Hepatocyte (in vitro differentiated cells): ENCODE results near the gene ATP9A. TPM values are rescaled to one million over a fixed set of nuclear protein-coding genes. Genes with fewer than 3 reads are reported as not detected.
"Not testable (repeated sequence)": the region's sequence is repeated elsewhere in the genome, so short reads cannot be mapped to it uniquely, and the experiment has no call there.

Experiments used
- DNase-seq: peaks from one replicate; pipeline ENCODE4 v3.0.0-alpha.2; 2016; ENCODE audit warnings: low spot score
- H2AFZ ChIP-seq: fragments of 200-600 bp; sonication (generic); 2 replicates; pipeline ENCODE4 v1.6.0; 2016; ENCODE audit warnings: antibody characterized with exemption, mild to moderate bottlenecking
- H3K27ac ChIP-seq: fragments of 200-600 bp; sonication (generic); 2 replicates; pipeline ENCODE4 v1.5.1; 2016; ENCODE audit warnings: mild to moderate bottlenecking
- H3K27me3 ChIP-seq: fragments of 200-600 bp; sonication (generic); 2 replicates; pipeline ENCODE4 v1.6.1; 2016
- H3K36me3 ChIP-seq: fragments of 200-600 bp; sonication (generic); replicated peaks from 2 replicates; pipeline ENCODE4 v1.5.1; 2016; ENCODE audit warnings: low read depth; ENCODE audit not compliant: insufficient read depth
- H3K4me1 ChIP-seq: fragments of 200-600 bp; sonication (generic); 2 replicates; pipeline ENCODE4 v1.5.1; 2016; ENCODE audit warnings: mild to moderate bottlenecking, moderate library complexity; ENCODE audit not compliant: insufficient read depth
- H3K4me2 ChIP-seq: fragments of 200-600 bp; sonication (generic); 2 replicates; pipeline ENCODE4 v1.6.0; 2016
- H3K4me3 ChIP-seq: fragments of 200-600 bp; sonication (generic); 2 replicates; pipeline ENCODE4 v1.5.1; 2016; ENCODE audit warnings: mild to moderate bottlenecking
- H3K79me2 ChIP-seq: fragments of 200-600 bp; sonication (generic); 2 replicates; pipeline ENCODE4 v1.6.0; 2017; ENCODE audit warnings: mild to moderate bottlenecking
- H3K9me2 ChIP-seq: fragments of 200-600 bp; sonication (generic); replicated peaks from 2 replicates; pipeline ENCODE4 v1.6.0; 2017; ENCODE audit warnings: mild to moderate bottlenecking; ENCODE audit not compliant: insufficient read depth
- H3K9me3 ChIP-seq: fragments of 200-600 bp; sonication (generic); 2 replicates; pipeline ENCODE4 v1.5.1; 2016; ENCODE audit warnings: low read depth, mild to moderate bottlenecking
- H4K20me1 ChIP-seq: fragments of 200-600 bp; sonication (generic); 2 replicates; pipeline ENCODE4 v1.6.0; 2016; ENCODE audit warnings: mild to moderate bottlenecking; ENCODE audit not compliant: insufficient read depth, poor library complexity, severe bottlenecking
- EZH2 ChIP-seq: fragments of 200-600 bp; sonication (generic); IDR thresholded peaks from 2 replicates; pipeline ENCODE4 v1.6.1; 2016; ENCODE audit warnings: antibody characterized with exemption, mild to moderate bottlenecking, borderline replicate concordance
- EZH2phosphoT487 ChIP-seq: fragments of 200-600 bp; sonication (generic); IDR thresholded peaks from one replicate; pipeline ENCODE4 v1.6.1; 2018; ENCODE audit warnings: antibody characterized with exemption, mild to moderate bottlenecking, low read depth, moderate library complexity; ENCODE audit not compliant: unreplicated experiment, severe bottlenecking
- WGBS: methylation state at CpG from one replicate; pipeline ENCODE4 v1.1.6; 2016; ENCODE audit warnings: low lambda C conversion rate; ENCODE audit errors: missing lambda C conversion rate; 5-methylcytosine and 5-hydroxymethylcytosine counted together
- polyA plus RNA-seq: library from polyadenylated mRNA; unstranded; fragments of >200 nt; fragmentation: Nextera tagmentation; extraction: Ambion mirVana; gene quantifications from 2 replicates; pipeline ENCODE4 v1.2.1, GENCODE V29; 2016
- total RNA-seq: library from RNA; depleted of rRNA; stranded (reverse); fragments of >200 nt; gene quantifications from 2 replicates; pipeline ENCODE4 v1.2.3, GENCODE V29; 2014
- TF ChIP-seq, protein P1 (sequence below): fragments of 200-600 bp; sonication (generic); IDR thresholded peaks from 2 replicates; pipeline ENCODE4 v1.5.1; 2016; ENCODE audit warnings: antibody characterized with exemption, mild to moderate bottlenecking; ENCODE audit not compliant: poor library complexity

ATP9A gene
- 26.5 and 28.1 TPM in 2 replicates for total RNA-seq
- 9.3 and 12.1 TPM in 2 replicates for polyA plus RNA-seq

DNA sequence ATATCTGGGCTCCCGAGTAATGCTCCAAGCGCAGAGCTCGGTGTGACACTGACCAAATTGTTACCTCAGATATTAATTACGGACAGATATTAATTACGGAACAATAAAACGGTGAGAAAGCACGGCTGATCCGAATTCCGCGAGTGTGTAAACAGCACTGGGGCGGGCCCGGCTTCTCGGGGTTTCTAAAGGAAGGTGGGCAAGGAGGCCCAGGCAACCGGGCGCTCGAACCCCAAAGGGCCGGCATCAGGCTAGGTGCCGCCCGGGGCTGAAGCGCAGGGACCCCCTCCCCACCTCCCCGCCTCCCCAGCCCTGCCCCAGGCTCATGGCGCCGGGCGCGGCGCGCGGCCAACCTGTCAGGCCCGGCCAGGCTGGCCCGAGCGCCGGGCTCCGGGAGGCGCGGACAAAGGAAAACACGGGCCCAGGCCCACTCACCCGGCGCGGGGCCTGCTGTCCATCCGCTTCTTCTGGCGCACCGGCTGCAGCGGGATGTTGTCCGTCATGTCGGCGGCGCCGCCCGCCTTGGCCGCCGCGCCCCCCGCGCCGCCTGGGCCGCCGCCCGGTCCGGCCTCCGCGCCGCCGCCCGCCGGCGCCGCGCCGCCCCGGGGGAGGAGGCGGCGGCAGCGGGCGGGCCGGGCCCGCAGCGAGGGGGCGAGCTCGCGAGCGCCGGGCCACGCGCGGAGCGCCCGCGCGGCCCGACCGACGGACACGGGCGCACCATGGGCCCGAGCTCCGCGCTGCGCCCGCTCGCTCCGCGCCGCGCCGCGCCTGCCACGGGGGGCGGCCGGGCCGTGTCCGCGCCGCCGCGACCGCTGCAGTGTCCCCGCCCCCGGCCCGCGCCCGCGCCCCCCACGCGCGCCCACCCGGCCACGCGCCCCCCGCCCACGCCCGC, at the start of gene ATP9A:
TSS of gene ATP9A (minus strand) at position 524 of the 892 bp plus-strand sequence. CDS start at position 503, 21 bp downstream.
- TF ChIP-seq EZH2 = no peak
- TF ChIP-seq, protein P1, sequence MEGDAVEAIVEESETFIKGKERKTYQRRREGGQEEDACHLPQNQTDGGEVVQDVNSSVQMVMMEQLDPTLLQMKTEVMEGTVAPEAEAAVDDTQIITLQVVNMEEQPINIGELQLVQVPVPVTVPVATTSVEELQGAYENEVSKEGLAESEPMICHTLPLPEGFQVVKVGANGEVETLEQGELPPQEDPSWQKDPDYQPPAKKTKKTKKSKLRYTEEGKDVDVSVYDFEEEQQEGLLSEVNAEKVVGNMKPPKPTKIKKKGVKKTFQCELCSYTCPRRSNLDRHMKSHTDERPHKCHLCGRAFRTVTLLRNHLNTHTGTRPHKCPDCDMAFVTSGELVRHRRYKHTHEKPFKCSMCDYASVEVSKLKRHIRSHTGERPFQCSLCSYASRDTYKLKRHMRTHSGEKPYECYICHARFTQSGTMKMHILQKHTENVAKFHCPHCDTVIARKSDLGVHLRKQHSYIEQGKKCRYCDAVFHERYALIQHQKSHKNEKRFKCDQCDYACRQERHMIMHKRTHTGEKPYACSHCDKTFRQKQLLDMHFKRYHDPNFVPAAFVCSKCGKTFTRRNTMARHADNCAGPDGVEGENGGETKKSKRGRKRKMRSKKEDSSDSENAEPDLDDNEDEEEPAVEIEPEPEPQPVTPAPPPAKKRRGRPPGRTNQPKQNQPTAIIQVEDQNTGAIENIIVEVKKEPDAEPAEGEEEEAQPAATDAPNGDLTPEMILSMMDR = no peak
- under 1% methylated on average over 21 of the region's 131 CpGs for WGBS
- Histone ChIP-seq H3K79me2 (peaks cover 43% of the 10 kb centered on the region), H3K36me3 (no peaks in the 10 kb centered on the region), H3K27ac (peak within 1 kb of the TSS; percentile 95), H3K9me3 (no peaks in the 10 kb centered on the region), H3K4me2 (peak within 1 kb of the TSS; percentile 96), H3K27me3 (no peaks in the 10 kb centered on the region), H3K4me1 (peaks cover 3% of the 10 kb centered on the region), H3K4me3 (peak within 1 kb of the TSS; percentile 99), H2AFZ (peak within 1 kb of the TSS; percentile 93), H4K20me1 (no peaks in the 10 kb centered on the region), H3K9me2 (no peaks in the 10 kb centered on the region)
- peak; percentile 61 for DNase-seq

- not testable (repeated sequence) for H3K36me3 ChIP-seq, H3K9me2 ChIP-seq, H3K79me2 ChIP-seq, H2AFZ ChIP-seq, H3K4me3 ChIP-seq, H3K27me3 ChIP-seq, H4K20me1 ChIP-seq, H3K27ac ChIP-seq, H3K9me3 ChIP-seq, H3K4me1 ChIP-seq, H3K4me2 ChIP-seq, DNase-seq
- WGBS = 96% methylated on average over 8 of the region's 8 CpGs
These were observed 48.7 kb upstream of the ATP9A start for GRCh38 chr20:51816856-51817255.

DNA sequence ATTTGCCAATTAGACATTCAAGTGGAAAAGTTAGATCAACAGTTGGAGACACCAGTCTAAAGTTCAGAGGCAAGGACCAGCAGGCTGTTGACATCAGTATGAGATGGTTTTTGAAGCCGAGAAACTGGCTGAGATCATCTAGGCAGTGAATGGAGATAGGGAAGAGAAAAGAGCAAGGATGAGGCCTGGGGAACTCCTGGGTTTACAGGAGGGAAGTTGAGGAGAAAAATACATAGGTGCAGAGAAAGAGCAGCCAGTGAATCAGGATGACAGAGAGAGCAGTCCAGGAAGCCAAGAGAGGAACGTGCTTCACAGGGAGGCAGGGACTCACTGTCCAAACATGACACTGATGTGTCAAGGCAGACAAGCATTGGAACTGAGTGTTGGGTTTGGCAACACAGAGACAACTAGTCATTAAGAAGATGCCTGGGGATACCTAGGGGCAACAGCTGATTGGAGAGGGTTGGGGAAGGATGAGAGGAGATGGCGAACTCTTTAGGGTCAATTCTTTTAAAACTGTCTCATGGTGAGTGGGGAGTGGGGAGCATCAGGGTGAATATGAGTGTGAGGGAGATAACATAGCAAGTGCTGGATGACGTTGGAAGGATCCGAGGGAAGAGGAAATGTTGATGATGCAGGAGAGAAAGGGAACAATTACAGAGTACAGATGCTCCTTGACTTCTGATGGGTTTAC, 47.3 kb upstream of the ATP9A start:
- TF ChIP-seq EZH2phosphoT487 (no peak), EZH2 (no peak)
- TF ChIP-seq, protein P1 = no peak
- Histone ChIP-seq H3K27me3 (no peaks in the 10 kb centered on the region), H3K79me2 (no peaks in the 10 kb centered on the region), H3K27ac (no peak overlapping the region), H2AFZ (no peak overlapping the region), H3K4me1 (peaks cover 15% of the 10 kb centered on the region), H3K4me3 (no peak overlapping the region), H3K36me3 (no peaks in the 10 kb centered on the region), H4K20me1 (no peaks in the 10 kb centered on the region), H3K4me2 (no peak overlapping the region), H3K9me2 (no peaks in the 10 kb centered on the region), H3K9me3 (no peaks in the 10 kb centered on the region)
- WGBS = 76% methylated on average over 5 of the region's 5 CpGs
- DNase-seq = no peak

- no peak overlapping the region for H3K4me3 ChIP-seq
- WGBS = 83% methylated on average over 4 of the region's 4 CpGs
- H3K27ac ChIP-seq = no peak overlapping the region
- H3K79me2 ChIP-seq = no peaks in the 10 kb centered on the region
- no peak overlapping the region for H3K4me2 ChIP-seq
- no peaks in the 10 kb centered on the region for H4K20me1 ChIP-seq
- H3K27me3 ChIP-seq = no peaks in the 10 kb centered on the region
- H3K4me1 ChIP-seq = peaks cover 16% of the 10 kb centered on the region
- no peak overlapping the region for H2AFZ ChIP-seq
- no peaks in the 10 kb centered on the region for H3K9me2 ChIP-seq
- DNase-seq = no peak
- no peaks in the 10 kb centered on the region for H3K36me3 ChIP-seq
- no peak for TF ChIP-seq EZH2phosphoT487
- no peak for TF ChIP-seq EZH2
- TF ChIP-seq, protein P1 = no peak
- H3K9me3 ChIP-seq = no peaks in the 10 kb centered on the region
These were observed 44.7 kb upstream of the ATP9A start for GRCh38 chr20:51812861-51813260.
